GM18517 (cell line): ENCODE measurements around the gene RBM47.

ENCODE experiments used
- ATAC-seq: cut with Tn5 transposase; IDR thresholded peaks from one replicate; pipeline ENCODE4 v1.9.1; 2021; ENCODE audit warnings: mild to moderate bottlenecking, moderate library complexity; ENCODE audit not compliant: unreplicated experiment

Gene RBM47

GRCh38 chr4:40592034-40592433 lies 37.6 kb downstream of the RBM47 start:
- no peak for ATAC-seq

- no peak for ATAC-seq
These were observed 41.8 kb downstream of the RBM47 start for GRCh38 chr4:40587826-40588225.

GRCh38 chr4:40587351-40587750 lies 42.3 kb downstream of the RBM47 start:
- no peak for ATAC-seq

DNA sequence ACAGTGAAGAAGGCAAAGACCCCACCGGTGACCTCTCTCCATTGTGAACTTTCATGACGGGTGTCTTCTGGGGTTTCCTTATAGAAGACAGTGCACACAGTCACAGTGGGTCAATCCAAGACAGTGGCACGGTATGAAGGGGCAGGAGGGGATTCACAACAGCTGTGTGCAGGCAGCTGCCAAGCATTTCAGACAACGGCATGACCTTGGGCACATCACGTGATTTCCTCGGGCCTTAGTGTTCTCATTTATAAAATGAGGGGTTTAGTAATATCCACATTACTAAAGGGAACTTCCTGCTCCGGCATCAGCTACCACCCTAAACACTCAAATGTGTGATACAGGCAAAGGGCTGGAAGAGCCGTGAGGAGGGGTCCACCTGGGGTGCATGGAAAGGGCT lies 42.9 kb downstream of the RBM47 start:
- ATAC-seq, result no peak

DNA sequence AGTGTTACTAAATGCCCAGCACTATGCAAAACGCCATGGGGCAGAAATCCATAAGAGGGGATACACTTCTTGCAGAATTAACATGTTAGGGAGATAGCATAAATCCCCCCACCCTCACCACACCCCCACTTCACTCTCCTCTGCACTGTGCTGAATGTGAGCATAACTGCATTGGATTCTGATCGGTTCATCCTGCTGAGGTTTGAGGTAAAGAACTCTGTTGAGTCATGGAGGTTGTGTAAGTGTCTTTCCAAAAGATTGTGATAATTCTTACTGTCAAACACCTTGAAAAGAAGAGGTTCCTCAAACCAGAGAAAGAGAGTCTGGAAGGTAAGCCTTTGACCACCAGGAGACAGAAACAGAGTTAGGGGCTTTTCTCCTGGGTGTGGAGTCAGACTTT lies 43.6 kb downstream of the RBM47 start:
- no peak for ATAC-seq

DNA sequence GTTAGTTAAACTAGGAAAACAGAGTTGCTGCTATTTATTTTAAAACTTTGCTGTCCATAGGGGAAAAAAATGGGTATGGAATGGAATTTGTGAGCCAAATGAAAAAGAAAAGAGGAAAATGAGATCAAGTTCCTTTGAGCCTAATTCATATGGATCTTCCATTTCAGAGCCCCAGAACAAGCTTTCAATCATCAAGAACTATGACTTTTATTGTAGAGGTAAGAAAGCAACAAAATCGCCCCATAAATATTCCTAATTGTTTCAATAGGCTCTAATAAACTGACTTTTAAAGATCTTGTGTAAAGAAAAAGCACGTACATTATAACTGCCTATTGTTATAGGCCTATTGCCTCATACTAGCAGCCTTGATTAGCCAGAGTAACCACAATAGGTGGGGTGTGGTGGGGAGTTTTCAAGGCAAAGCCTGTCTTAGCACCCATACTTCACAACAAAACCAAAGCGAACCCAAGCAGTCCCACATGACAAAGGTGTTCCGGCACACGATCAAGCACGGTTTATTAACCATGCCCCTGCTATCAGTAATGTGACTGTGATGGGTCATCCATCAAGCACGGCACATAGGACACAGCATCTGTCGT lies 44.4 kb downstream of the RBM47 start:
- no peak for ATAC-seq

- ATAC-seq, result no peak
These were observed 45.0 kb downstream of the RBM47 start for GRCh38 chr4:40584517-40585141.

DNA sequence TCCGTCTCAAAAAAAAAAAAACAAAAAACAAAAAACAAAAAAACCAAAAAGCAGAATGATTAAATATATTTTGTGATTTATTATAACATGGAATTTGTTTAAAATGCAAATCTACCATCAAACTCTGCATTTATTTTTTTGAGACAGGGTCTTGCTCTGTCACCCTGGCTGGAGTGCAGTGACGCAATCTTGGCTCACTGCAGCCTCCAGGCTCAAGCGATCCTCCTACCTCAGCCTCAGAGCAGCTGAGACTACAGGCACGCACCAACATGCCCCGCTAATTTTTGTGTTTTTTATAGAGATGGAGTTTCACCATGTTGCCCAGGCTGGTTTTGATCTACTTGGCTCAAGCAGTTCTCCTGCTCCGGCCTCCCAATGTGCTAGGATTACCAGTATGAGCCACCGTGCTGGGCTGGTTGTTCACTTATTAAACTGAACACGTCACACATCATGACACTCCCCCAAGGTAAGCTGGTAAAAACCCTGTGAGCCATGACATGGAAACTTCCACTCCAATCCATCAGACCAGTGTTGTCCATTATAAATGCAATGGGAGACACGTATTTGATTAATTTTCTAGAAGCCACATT lies 45.7 kb downstream of the RBM47 start:
- no peak for ATAC-seq

DNA sequence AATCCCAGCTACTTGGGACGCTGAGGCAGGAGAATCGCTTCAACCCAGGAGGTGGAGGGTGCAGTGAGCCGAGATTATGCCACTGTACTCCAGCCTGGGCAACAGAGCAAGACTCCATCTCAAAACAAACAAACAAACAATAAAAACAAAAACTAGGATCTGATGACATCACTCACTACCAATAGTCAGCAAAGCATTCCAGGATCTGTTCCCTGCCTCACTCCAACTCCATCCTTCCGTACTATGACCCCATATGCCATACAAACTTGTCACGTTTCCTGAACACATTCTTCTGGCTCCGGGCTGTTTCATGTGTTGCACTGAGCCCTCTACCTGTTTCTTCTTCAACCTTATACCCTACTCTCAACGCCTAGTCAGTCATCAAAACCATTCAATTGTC lies 47.3 kb downstream of the RBM47 start:
- ATAC-seq, result no peak

GRCh38 chr4:40581254-40582140 lies 48.2 kb downstream of the RBM47 start:
- no peak for ATAC-seq

- ATAC-seq, result no peak
These were observed 49.7 kb downstream of the RBM47 start for GRCh38 chr4:40579983-40580382.

GRCh38 chr4:40577588-40578253 lies 51.9 kb downstream of the RBM47 start:
- no peak for ATAC-seq

- peak; percentile 66 for ATAC-seq
These were observed 52.8 kb downstream of the RBM47 start for GRCh38 chr4:40576651-40577480.

GRCh38 chr4:40575846-40576245 lies 53.8 kb downstream of the RBM47 start:
- ATAC-seq, result no peak

DNA sequence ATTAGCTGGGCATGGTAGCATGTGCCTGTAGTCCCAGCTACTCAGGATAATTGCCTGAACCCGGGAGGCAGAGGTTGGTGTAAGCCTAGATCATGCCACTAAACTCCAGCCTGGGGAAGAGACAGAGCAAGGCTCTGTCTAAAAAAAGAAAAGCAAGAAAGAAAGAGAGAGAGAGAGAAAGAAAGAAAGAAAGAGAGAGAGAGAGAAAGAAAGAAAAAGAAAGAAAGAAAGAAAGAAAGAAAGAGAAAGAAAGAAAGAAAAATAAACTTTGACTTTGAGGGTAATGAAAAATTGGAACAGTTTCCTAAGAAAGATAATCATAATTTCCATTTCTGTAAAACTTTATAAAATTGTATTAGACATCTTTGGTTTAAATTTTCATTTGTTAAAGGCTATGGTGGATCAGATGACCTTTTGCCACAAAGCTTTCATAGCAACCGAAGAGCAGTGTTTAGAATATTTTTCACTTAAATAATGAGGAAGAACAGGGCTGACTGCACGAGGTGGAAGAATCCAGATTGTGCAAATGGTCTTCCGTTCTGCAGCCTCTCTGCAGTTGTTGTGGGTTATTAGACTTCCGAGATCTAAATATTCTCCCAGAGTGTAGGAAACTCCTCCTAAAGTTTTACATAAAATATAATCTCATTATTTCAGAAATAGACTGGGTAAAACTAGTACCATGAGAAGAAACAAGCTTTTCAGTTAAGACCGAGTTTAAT lies 55.9 kb downstream of the RBM47 start:
- ATAC-seq, result no peak

- ATAC-seq, result no peak
These were observed 56.9 kb downstream of the RBM47 start for GRCh38 chr4:40572692-40573310.

DNA sequence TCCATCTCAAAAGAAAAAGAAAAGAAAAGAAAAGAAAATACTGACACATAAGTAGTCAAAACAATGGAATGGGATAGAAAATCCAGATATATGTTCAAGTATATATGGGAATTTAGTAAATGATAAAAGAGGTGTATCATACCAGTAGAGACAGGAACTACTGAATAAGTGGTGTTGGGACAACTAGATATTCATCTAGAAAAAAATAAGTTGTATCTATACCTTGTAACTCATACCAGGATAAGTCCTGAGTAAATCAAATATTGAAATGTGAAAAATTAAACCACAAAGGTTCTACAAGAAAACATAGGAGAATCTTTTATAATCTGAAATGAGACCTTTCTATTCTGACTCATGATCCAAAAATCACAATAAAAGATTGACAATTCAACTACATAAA lies 58.5 kb downstream of the RBM47 start:
- ATAC-seq, result no peak

GRCh38 chr4:40570348-40571077 lies 59.2 kb downstream of the RBM47 start:
- ATAC-seq, result no peak
